Testis (tissue), 3 donors: ENCODE measurements around the gene DZIP1. TPM values are rescaled to one million over a fixed set of nuclear protein-coding genes. Genes with fewer than 3 reads are reported as not detected.

Experiments used
- DNase-seq: peaks from one replicate; pipeline ENCODE4 v3.0.0-alpha.2; 2019
- H3K27ac ChIP-seq, 2 donors: fragments of 200-600 bp; sonication (generic); one replicate each; pipeline ENCODE4 v1.5.1; 2019
- H3K27me3 ChIP-seq: fragments of 200-600 bp; sonication (generic); one replicate; pipeline ENCODE4 v1.5.1; 2019
- H3K36me3 ChIP-seq: fragments of 200-600 bp; sonication (generic); one replicate; pipeline ENCODE4 v1.5.1; 2017; ENCODE audit warnings: low read depth; ENCODE audit errors: missing control alignments
- H3K4me1 ChIP-seq: fragments of 200-600 bp; sonication (generic); one replicate; pipeline ENCODE4 v1.5.1; 2019
- H3K4me3 ChIP-seq, 2 donors: fragments of 200-600 bp; sonication (generic); one replicate each; pipeline ENCODE4 v1.5.1; 2017 to 2019
- H3K9me3 ChIP-seq: fragments of 200-600 bp; sonication (generic); one replicate; pipeline ENCODE4 v1.5.1; 2017
- CTCF ChIP-seq, 3 experiments: fragments of 450-650 bp in 2 of 3; fragments of 200-600 bp in 1 of 3; sonication (generic) in 1 of 3; IDR thresholded peaks; one replicate each; pipeline ENCODE4 v1.5.1; 2016 to 2019; ENCODE audit warnings: antibody characterized with exemption in 3 of 3, mild to moderate bottlenecking in 2 of 3, moderate library complexity in 1 of 3
- POLR2A ChIP-seq: fragments of 450-650 bp; IDR thresholded peaks from one replicate; pipeline ENCODE4 v1.6.1; 2017; ENCODE audit warnings: antibody characterized with exemption, mild to moderate bottlenecking, moderate library complexity
- whole genome bisulfite sequencing, 2 donors: methylation state at CpG; one replicate each; pipeline ENCODE4 v1.1.5; 2018; 5-methylcytosine and 5-hydroxymethylcytosine counted together
- intact Hi-C: fragments of 100-400 bp; cut with DNase I; formaldehyde crosslinking; loops from one replicate; pipeline ENCODE4 v1.15.1; 2023; ENCODE audit warnings: low total_unique reads
- polyA plus RNA-seq: library from polyadenylated mRNA; stranded (reverse); fragments of 350-450 nt; fragmentation: Illumina TruSeq; extraction: RNeasy Lipid Tissue Mini Kit (QIAGEN cat#74804); gene quantifications from one replicate; pipeline ENCODE4 v1.2.3, GENCODE V29; 2014; ENCODE audit warnings: low read depth, low replicate concordance; ENCODE audit not compliant: insufficient read depth
- total RNA-seq, 2 donors: library from RNA; depleted of rRNA; stranded (reverse); fragments of >200 nt; gene quantifications; one replicate each; pipeline ENCODE4 v1.2.3, GENCODE V29; 2016

The DZIP1 gene
- total and polyA plus RNA-seq, 3 donors from 2014 or later: 54.7 to 143 (median 63.7) TPM

DNA sequence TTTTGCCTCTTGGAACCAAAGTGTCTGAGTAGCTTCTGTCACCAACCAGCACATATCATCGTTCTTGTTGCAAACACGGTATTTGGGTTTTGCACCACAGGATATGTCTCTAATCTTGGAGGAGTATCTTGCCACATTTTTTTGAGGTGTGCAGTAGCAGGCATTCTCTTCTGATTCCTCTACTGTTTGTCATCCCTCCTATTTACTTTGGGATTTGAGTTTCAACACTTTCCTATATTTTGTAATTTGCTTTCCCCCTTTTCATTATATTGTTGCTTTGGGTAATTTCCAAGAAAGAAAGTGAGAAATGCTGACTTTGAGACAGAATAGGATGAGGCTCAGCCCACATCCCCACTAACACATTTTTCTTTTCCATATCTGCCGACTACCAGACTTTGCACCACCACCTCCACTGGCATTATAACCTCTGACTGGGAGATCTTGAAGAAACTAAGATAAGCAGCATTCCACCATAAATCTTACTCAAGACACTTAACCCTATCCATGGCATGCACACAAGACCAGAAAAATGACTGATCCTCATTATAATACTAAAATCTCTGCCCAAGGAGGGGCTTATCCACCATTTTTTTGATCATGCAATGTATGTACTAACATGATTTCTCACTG is 12.0 kb upstream of the DZIP1 start:
- 50 to 67% methylated on average over 3 of the region's 3 CpGs for WGBS, 2 donors
- Histone ChIP-seq H3K27me3 (no peaks in the 10 kb centered on the region), H3K36me3 (no peaks in the 10 kb centered on the region), H3K4me3 (no peak overlapping the region), H3K4me1 (no peaks in the 10 kb centered on the region), H3K9me3 (no peaks in the 10 kb centered on the region), H3K27ac (no peak overlapping the region)
- no peak for TF ChIP-seq CTCF (IDR thresholded peaks at IDR 0.05)
- no peak for TF ChIP-seq POLR2A
- intact Hi-C loops: no loop called here
- DNase-seq: no peak

DNA sequence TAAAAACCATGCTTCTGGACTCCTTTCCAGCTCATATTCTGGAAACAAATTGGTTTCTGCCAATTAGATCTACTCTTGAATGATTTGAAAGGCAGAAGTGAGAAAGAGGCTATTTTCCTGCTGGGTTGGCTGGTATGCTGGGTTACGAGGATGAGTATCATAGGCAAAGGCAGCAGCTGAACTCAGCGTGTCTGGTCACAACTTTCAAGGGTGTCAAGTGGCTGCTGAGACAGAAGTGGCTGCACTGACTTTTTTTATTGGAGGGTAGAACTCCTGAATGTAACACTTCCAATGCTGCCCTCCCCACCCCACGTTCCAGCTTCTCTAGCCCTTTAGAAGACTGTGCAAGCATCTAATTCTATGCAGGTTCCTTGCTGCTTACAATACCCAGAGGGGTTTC is 8.3 kb upstream of the DZIP1 start:
- DNase-seq: no peak
- H3K4me1 ChIP-seq: no peaks in the 10 kb centered on the region
- H3K36me3 ChIP-seq: no peaks in the 10 kb centered on the region
- H3K9me3 ChIP-seq: no peaks in the 10 kb centered on the region
- 61 to 72% methylated on average over 3 of the region's 3 CpGs for WGBS, 2 donors
- H3K27ac ChIP-seq: no peak overlapping the region
- intact Hi-C loops: no loop called here
- no peaks in the 10 kb centered on the region for H3K27me3 ChIP-seq
- no peak overlapping the region for H3K4me3 ChIP-seq
- no peak for TF ChIP-seq POLR2A
- TF ChIP-seq CTCF (IDR thresholded peaks at IDR 0.05): no peak

GRCh38 chr13:95652244-95652764 is 7.8 kb upstream of the DZIP1 start:
- TF ChIP-seq POLR2A (no peak), CTCF (IDR thresholded peaks at IDR 0.05) (no peak)
- intact Hi-C loops: no loop called here
- no peaks in the 10 kb centered on the region for H3K27me3 ChIP-seq
- no peaks in the 10 kb centered on the region for H3K4me1 ChIP-seq
- no peaks in the 10 kb centered on the region for H3K36me3 ChIP-seq
- 86% methylated on average over 1 of the region's 1 CpG for WGBS, 2 donors
- no peak overlapping the region for H3K27ac ChIP-seq
- H3K9me3 ChIP-seq: no peaks in the 10 kb centered on the region
- DNase-seq: no peak
- no peak overlapping the region for H3K4me3 ChIP-seq

DNA sequence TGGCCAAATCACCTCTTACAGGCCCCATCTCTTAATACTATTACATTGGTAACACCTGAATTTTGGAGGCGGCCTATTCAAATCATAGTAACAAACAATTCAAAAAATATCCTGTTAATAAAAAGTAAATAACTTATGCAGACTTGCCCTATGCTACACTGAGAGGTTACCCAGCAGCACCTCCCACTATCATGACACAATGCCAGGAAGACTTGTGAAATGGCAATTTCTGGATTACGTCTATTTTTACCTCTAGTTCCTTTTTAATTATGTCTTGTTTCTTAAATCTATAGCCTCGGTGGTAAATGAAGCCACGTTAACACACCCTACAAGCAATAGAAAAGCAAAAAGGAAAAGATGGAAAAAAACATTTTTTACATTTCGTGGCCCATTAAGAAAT is 6.2 kb upstream of the DZIP1 start:
- 88 to 94% methylated on average over 5 of the region's 5 CpGs for WGBS, 2 donors
- Histone ChIP-seq H3K9me3 (no peaks in the 10 kb centered on the region), H3K36me3 (no peaks in the 10 kb centered on the region), H3K4me1 (no peaks in the 10 kb centered on the region), H3K27me3 (no peaks in the 10 kb centered on the region), H3K4me3 (no peak overlapping the region), H3K27ac (no peak overlapping the region)
- TF ChIP-seq CTCF (IDR thresholded peaks at IDR 0.05) (no peak), POLR2A (no peak)
- intact Hi-C loops: no loop called here
- no peak for DNase-seq

DNA sequence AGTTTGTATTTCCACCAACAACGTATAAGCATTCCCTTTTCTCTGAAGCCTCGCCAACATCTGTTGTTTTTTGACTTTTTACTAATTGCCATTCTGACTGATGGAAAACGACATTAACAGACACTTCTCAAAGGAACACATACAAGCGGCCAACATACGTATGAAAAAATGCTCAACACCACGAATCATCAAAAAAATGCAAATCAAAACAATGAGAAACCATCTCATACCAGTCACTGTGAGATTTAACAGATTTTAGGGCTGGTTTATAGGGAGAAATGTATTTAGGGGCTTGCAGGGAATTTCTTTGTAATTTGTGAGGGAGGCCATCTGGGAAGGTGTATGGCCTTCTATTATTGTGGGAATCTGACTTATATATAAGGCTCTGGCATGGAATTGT is 2.8 kb upstream of the DZIP1 start:
- Histone ChIP-seq H3K4me3 (no peak overlapping the region), H3K4me1 (peaks cover 4% of the 10 kb centered on the region), H3K27ac (no peak overlapping the region), H3K36me3 (no peaks in the 10 kb centered on the region), H3K27me3 (no peaks in the 10 kb centered on the region), H3K9me3 (no peaks in the 10 kb centered on the region)
- 81 to 82% methylated on average over 6 of the region's 6 CpGs for WGBS, 2 donors
- no peak for DNase-seq
- intact Hi-C loops: no loop called here
- TF ChIP-seq CTCF (IDR thresholded peaks at IDR 0.05) (no peak), POLR2A (no peak)
